H1 (cell line): ENCODE data around the gene TBL1Y. TPM values are rescaled to one million over a fixed set of nuclear protein-coding genes. Genes with fewer than 3 reads are reported as not detected.

Experiments
- BRCA1 ChIP-seq: IDR thresholded peaks from 2 replicates; pipeline ENCODE4 v1.6.1; 2012; ENCODE audit warnings: low read depth, low read length, improper control_type of control experiment
- EZH2 ChIP-seq: fragments of 200-600 bp; sonication (generic); IDR thresholded peaks from 2 replicates; pipeline ENCODE4 v1.7.1; 2012; ENCODE audit warnings: low read depth, mild to moderate bottlenecking, moderate library complexity, low read length, inconsistent platforms; ENCODE audit not compliant: severe bottlenecking
- GTF2F1 ChIP-seq: IDR thresholded peaks from 2 replicates; pipeline ENCODE4 v1.6.1; 2012; ENCODE audit warnings: low read depth, low read length, improper control_type of control experiment, borderline replicate concordance
- HDAC2 ChIP-seq, 2 experiments: fragments of 300-600 bp in 1 of 2; sonication (generic) in 1 of 2; IDR thresholded peaks; 2 replicates each; pipeline ENCODE4 v1.6.1; 2011 to 2012; ENCODE audit warnings: low read depth in 2 of 2, low read length in 2 of 2, mild to moderate bottlenecking in 2 of 2, moderate library complexity in 2 of 2, borderline replicate concordance in 1 of 2, inconsistent platforms in 1 of 2
- JUN ChIP-seq: IDR thresholded peaks from 2 replicates; pipeline ENCODE4 v1.6.1; 2011; ENCODE audit warnings: low read depth, mild to moderate bottlenecking, improper control_type of control experiment, low read length
- KDM5A ChIP-seq: fragments of 200-600 bp; IDR thresholded peaks from 2 replicates; pipeline ENCODE4 v1.7.1; 2012; ENCODE audit warnings: mild to moderate bottlenecking, low read length, inconsistent platforms, mixed read lengths
- SP2 ChIP-seq: IDR thresholded peaks from 2 replicates; pipeline ENCODE4 v1.6.1; 2012; ENCODE audit warnings: mild to moderate bottlenecking, low read length, inconsistent platforms
- TCF12 ChIP-seq: IDR thresholded peaks from 2 replicates; pipeline ENCODE4 v1.6.1; 2011; ENCODE audit warnings: low read depth, mild to moderate bottlenecking, low read length
- YY1 ChIP-seq: IDR thresholded peaks from 2 replicates; pipeline ENCODE4 v1.6.1; 2011; ENCODE audit warnings: low read depth, mild to moderate bottlenecking, low read length
- polyA plus RNA-seq, 7 experiments: library from polyadenylated mRNA; depleted of rRNA in 3 of 7; stranded (reverse) in 5 of 7; unstranded in 2 of 7; fragments of >200 nt in 5 of 7; fragments of 200-250 nt in 2 of 7; gene quantifications; 1 replicate in 5 of 7; 2 replicates in 1 of 7; 4 replicates in 1 of 7; pipeline versions ENCODE4 v1.2.1 to v1.2.3, GENCODE V29; 2011 to 2013; ENCODE audit warnings: missing spikeins in 2 of 7, mixed read lengths in 2 of 7
- total RNA-seq: library from RNA; stranded (reverse); fragmentation: NEBNext Ultra II Directional; extraction: Animal tissue kit (Norgen Biotek cat#: 25700); gene quantifications from 2 replicates; pipeline ENCODE4 v1.2.1, GENCODE V29; 2021

TBL1Y gene
- total and polyA plus RNA-seq, 2 of the 8 experiments (the other 6 are each of a cell fraction or from before 2014, with no cell fraction given): 2.5 to 4.2 TPM

DNA sequence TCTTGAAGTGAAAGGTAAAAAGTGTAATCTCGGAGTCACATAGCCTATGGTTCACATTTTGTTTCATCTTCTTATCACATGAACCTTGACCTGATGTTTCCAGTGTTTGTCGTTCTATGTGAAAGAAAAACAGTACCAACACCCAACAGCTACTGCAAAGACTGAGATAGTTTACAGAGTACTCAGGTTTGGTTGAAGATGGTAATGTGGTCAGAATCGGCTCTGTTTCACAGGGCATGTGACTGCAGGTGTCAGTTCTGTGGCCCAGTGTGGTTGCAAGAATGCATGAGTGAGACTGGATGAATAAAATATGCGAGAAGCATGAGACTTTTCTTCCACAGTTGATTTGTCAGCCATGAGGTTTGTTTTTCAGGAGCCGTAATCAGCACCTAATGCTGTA lies 130.2 kb downstream of the TBL1Y start (continued):
- TF ChIP-seq KDM5A (no peak), JUN (no peak), SP2 (no peak), HDAC2 (IDR thresholded peaks at IDR 0.05; ENCODE audit: borderline replicate concordance in 1 of 2, low read depth in 2 of 2, low read length in 2 of 2) (no peak), BRCA1 (no peak), EZH2 (no peak), GTF2F1 (no peak), TCF12 (no peak), YY1 (no peak)
- TF ChIP-seq, all 59 proteins: peak for 0
